HEK293 (cell line): ENCODE results near the gene OCRL.

Source experiments
- CTCF ChIP-seq: fragments of 450-650 bp; formaldehyde crosslinking; IDR thresholded peaks from 2 replicates; pipeline ENCODE4 v1.5.1; 2016; ENCODE audit warnings: missing biosample characterization, missing genetic modification characterization
- KLF9 ChIP-seq: fragments of 450-650 bp; formaldehyde crosslinking; IDR thresholded peaks from 2 replicates; pipeline ENCODE4 v1.5.1; 2016; ENCODE audit warnings: missing biosample characterization, missing genetic modification characterization, low read depth
- YY1 ChIP-seq: fragments of 450-650 bp; formaldehyde crosslinking; IDR thresholded peaks from 2 replicates; pipeline ENCODE4 v1.5.1; 2018; ENCODE audit warnings: missing biosample characterization, missing genetic modification characterization
- ZNF132 ChIP-seq: fragments of 450-650 bp; formaldehyde crosslinking; IDR thresholded peaks from 2 replicates; pipeline ENCODE4 v1.5.1; 2017; ENCODE audit warnings: missing biosample characterization, missing genetic modification characterization, borderline replicate concordance
- ZNF24 ChIP-seq: fragments of 450-650 bp; formaldehyde crosslinking; IDR thresholded peaks from 2 replicates; pipeline ENCODE4 v1.5.1; 2016; ENCODE audit warnings: missing biosample characterization, missing genetic modification characterization
- ZNF324 ChIP-seq: fragments of 450-650 bp; formaldehyde crosslinking; IDR thresholded peaks from 2 replicates; pipeline ENCODE4 v1.5.1; 2016; ENCODE audit warnings: missing biosample characterization, missing genetic modification characterization
- ZNF473 ChIP-seq: fragments of 450-650 bp; formaldehyde crosslinking; IDR thresholded peaks from 2 replicates; pipeline ENCODE4 v1.5.1; 2017; ENCODE audit warnings: missing biosample characterization, missing genetic modification characterization
- ZNF645 ChIP-seq: fragments of 450-650 bp; formaldehyde crosslinking; IDR thresholded peaks from 2 replicates; pipeline ENCODE4; 2016; ENCODE audit warnings: missing biosample characterization, missing genetic modification characterization
- TF ChIP-seq, protein P1 (sequence below): fragments of 450-650 bp; formaldehyde crosslinking; IDR thresholded peaks from 2 replicates; pipeline ENCODE4 v1.5.1; 2016; ENCODE audit warnings: missing biosample characterization, missing genetic modification characterization

GRCh38 chrX:129585691-129586090, 45.6 kb downstream of the OCRL start:
- TF ChIP-seq CTCF (tag by site-specific recombination) (no peak), ZNF473 (tag by site-specific recombination) (no peak), ZNF324 (tag by site-specific recombination) (no peak), ZNF132 (no peak), ZNF645 (tag by site-specific recombination) (no peak), KLF9 (tag by site-specific recombination) (no peak), ZNF24 (tag by site-specific recombination) (no peak), YY1 (tag by site-specific recombination) (no peak)
- TF ChIP-seq, protein P1, sequence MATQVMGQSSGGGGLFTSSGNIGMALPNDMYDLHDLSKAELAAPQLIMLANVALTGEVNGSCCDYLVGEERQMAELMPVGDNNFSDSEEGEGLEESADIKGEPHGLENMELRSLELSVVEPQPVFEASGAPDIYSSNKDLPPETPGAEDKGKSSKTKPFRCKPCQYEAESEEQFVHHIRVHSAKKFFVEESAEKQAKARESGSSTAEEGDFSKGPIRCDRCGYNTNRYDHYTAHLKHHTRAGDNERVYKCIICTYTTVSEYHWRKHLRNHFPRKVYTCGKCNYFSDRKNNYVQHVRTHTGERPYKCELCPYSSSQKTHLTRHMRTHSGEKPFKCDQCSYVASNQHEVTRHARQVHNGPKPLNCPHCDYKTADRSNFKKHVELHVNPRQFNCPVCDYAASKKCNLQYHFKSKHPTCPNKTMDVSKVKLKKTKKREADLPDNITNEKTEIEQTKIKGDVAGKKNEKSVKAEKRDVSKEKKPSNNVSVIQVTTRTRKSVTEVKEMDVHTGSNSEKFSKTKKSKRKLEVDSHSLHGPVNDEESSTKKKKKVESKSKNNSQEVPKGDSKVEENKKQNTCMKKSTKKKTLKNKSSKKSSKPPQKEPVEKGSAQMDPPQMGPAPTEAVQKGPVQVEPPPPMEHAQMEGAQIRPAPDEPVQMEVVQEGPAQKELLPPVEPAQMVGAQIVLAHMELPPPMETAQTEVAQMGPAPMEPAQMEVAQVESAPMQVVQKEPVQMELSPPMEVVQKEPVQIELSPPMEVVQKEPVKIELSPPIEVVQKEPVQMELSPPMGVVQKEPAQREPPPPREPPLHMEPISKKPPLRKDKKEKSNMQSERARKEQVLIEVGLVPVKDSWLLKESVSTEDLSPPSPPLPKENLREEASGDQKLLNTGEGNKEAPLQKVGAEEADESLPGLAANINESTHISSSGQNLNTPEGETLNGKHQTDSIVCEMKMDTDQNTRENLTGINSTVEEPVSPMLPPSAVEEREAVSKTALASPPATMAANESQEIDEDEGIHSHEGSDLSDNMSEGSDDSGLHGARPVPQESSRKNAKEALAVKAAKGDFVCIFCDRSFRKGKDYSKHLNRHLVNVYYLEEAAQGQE (tag by site-specific recombination): no peak
